NOMO-1 treated with DMSO at 0.1 percent for 48 hours (cell line): ENCODE results near the gene NLGN4X.
"Not testable (repeated sequence)": the region's sequence is repeated elsewhere in the genome, so short reads cannot be mapped to it uniquely, and the experiment has no call there.

ENCODE experiments used
- DNase-seq: peaks from one replicate; lab custom pipeline; 2025; ENCODE audit not compliant: unreplicated experiment; lab: John Stamatoyannopoulos, UW

NLGN4X gene

DNA sequence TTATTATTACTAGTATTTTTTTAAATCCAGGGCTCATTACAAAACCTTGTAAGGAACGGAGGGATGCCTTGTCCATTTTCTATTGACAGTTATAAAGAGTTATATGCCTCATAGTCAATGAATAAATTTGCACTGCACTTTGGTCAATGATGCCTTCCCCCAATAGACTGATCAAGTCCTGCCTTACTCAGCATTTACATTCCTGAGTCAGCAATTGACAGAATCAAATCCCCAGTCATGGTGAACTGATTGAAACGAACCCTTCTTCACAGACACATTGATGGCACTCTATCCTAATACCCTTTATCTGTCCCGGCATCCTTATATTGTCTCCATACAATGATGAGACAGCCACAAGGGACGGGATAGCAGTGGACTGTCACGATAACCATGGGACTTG lies 213.2 kb downstream of the NLGN4X start:
- DNase-seq: no peak

DNA sequence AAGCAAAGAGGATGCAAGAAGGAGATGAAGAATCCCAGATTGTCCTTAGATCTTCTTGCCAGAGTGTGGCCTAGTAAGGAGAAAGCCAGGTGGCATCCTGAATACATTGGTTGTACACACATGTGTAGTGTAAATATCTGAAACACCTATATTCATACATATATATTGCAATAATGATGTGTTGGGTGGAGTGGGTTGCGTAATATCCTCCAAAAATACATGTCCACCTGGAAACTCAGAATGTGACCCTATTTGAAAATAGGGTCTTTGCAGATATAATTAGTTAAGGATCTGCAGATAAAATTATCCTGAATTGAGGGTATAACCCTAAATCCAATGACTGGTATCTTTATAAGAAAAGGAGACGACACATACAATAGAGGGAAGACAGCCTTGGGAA lies 216.3 kb downstream of the NLGN4X start:
- no peak for DNase-seq

DNA sequence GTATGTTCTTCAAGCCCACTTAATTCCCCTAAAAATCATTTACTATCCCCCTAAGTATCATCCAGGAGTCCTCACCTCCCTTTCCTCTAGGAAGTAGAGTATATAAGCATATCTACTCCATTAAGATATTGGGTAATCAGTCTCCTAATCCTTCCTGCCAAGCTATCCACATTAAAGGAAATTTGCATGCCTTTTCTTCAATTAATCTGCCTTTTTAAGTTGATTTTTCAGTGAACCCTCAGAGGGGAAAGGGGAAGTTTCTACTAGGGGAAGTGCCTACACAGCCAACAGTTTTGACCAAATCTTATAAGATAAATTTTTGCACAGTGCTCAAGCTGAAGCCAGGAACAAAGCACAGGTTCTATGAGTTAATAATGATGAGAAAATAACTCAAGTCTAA lies 222.8 kb downstream of the NLGN4X start:
- DNase-seq: no peak

DNA sequence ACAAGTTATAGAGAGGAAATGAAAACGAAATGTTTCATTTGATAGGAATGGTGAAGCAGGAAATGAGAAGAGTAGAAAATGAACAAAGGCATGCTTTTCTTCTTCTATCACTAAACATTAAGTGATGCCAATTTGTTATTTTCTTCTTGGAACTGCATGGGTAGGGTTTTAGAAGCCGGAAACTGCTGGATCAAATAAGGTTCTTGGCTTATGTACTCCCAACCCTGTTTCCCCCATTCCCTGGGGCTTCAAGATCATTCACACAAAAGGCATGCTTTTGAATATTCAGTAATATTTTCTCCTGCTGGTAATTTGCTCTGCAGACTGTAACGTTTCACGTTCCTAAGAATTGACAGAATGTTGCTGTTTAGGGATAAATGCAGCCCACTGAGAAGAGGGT lies 224.1 kb downstream of the NLGN4X start:
- DNase-seq: no peak

DNA sequence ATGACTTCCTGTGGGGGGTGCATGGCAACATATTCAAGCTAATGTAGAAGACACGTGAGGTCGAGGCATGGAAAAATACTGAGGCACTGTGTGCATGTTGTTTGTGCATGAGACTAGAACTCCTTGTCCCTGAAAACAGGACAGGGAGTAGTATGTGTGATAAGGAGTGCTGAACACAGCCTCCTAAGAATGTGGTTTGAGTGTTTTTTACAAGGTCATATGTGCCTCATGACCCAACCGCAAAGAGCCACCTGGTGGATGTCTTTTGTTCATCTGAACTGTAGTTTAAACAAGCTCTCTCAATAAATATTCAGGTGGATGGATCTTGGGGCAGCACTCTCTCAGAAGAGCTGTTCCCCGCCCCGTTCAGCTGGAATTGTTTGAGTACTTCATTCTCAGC lies 226.6 kb downstream of the NLGN4X start:
- DNase-seq: no peak

DNA sequence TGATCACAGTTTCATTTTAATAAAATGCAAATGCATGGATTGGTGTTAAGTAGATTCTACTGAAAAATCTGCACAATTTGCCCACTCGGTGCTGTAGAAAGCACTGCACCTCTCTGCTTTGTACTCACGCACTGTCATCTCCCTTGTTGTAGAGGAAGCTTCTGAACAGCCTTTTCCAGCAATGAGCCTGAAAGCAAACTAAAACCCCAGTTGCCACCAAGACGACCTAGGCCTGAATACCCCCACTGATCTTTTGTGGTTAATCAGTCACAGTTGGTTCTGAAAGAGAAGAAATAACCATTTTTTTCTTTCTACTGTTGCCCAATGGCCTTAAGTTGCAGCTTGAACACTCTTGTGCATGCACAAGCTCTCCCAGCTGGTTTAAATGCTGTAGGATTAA lies 229.8 kb downstream of the NLGN4X start:
- DNase-seq: no peak

DNA sequence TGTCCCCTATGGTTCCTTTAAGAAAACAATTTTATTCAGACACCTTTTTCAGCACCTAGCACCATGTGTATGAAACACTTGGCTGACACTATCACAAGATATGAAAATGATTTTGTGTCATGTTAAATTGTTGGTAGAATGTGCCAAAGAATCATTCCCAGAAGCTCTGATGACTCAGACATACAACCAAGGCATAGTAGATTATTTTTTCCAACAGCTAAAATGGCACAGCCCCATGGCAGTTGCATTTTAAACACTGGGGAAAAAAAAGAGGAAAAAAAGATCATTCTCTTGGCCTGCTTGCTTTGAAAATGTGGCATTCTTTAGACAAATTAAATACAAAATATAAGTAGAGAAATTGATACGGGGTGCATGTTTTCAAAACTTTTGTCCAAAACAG lies 230.2 kb downstream of the NLGN4X start:
- DNase-seq: no peak

DNA sequence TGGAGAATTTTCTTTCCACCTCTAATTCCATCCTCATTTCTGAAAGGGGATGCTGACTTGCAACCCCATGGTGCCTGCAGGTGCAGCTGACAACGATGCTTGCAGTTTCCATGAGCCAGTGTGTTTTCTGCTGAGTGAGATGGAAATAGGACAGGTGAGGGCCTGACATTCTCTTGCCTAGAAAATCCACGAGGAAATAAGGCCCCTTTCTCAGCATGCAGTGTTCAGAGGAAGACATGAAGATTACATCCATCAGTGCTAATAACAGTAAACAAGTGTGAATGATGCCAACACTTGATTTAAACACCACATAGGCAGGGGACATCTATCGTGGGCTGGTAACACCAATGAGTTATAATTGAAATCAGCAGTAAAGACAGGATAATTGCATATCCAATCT lies 237.3 kb downstream of the NLGN4X start:
- no peak for DNase-seq

DNA sequence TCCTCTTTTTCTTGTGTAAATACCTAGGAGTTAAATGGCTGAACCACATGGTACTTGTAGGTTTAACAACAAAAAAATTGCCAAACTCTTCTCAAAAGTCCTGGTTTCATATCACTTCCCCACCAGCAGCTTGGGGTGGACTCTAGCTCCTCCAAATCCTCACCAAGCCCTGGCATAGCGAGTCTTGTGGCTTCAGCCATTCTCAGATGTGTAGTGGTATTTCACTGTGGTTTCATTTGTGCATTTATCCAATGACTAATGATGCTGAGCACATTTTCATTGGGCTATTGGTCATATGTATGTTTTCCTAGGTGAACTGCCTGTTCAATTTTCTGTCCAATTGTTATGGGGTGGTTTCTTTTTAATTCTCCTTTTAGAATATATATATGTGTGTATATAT lies 249.3 kb downstream of the NLGN4X start:
- no peak for DNase-seq

DNA sequence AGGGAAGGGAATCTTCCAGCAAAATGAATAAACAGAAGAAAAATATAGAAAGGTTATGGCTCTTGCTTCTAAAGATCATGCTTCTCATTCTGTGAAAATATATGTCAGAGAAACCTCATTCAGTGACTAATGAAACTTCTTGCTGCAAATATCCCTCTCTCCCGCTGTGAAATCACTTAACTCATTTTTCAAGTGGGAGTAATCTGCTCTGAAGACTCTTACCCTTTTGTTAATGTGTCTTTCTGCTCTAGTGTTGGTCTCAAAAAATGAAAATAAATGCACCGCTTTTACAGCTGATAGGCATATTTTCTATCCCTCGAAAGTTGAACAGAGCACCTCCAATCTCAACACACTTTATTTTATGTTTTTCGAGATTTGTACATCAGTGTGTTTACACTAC lies 252.3 kb downstream of the NLGN4X start:
- no peak for DNase-seq

DNA sequence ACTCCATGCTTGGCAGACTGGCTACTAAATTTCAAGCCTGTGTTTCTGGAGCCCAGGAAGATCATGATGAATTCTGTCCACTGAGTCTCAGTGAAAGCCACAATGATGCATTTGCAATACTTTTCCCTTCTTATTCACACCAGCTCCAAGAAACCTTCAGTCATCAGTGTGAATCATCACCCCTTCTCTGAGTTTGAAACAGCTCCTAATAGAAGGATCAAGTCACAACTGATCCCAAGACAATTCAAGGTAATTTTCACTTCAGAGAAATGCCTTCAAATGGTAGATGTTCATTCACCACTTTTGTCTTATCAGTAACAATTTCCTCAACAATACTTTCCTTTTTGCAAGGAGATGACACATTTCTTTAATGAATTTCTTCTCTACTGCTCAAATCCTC lies 257.4 kb downstream of the NLGN4X start:
- DNase-seq: no peak

DNA sequence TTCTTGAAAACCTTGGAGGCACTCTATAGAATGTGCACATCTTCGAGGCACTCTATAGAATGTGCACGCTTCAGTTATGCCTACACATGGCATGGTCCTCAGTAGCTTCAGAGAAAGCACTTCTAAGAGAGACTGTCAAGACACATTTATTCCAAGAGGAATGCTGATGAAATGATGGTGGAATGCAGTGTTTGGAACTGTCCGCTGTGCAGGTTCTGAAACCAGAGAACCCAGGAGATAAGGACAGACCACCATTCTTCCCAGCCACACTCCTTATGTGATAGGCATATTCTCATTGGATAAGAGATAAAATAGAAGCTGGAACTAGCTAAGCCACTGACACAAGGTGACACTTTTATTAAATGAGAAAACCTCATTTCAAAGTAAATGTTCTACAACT lies 263.3 kb downstream of the NLGN4X start:
- DNase-seq: no peak

DNA sequence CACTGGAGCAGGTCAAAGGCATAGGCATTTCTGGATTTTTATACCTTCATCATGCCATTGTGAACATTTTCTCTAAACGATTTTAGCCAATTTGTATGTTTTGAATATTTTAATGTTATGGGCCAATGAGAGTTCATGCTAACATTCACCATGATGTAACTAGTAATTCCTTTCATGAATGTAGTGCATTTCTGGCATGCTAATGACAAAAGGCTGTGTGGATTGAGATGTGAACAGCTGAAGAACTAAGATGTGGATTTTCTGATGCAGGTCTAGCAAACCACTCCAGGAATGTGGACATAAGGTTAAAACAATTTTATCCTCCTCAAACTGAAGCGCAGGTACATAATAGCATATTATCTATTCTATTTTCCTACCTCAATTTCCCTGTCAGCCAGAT lies 269.4 kb downstream of the NLGN4X start:
- no peak for DNase-seq

DNA sequence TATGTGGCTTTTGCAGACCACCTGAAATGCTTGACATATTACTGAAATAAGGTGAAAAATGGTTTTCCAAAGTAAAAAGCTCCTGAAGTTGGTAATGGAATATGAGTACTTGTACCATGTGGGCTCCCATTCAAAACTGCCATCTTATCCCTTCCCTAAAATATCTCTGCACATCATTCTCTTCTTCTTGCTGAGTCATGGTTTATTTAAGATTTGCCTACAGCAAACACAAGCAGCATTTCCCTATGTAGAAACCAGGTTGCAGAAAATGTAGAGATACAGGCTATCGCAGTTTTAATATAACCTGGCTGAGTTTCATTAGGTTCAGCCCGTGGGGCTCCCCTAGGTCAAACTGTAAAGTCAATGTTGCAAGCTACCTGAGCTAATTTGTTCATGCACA lies 270.1 kb downstream of the NLGN4X start:
- no peak for DNase-seq

DNA sequence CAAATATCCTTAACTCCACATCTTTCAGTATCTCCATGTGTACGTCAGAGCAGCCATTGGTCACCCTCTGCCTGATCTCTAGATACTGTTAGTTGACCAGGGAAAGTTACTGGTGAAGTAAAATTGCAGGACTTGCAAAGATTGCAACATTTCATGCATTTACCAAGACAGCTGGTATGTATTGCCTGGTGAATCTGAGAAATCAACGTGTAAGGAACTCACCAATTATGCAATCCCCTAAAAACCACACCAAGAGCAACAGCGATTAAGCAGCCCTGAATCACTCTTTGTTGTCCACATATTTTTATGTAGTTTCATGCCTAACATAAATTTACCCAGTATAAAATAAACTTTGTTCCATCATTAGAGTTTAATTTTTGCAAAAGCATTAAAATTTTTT lies 271.2 kb downstream of the NLGN4X start:
- DNase-seq: peak; percentile 68

DNA sequence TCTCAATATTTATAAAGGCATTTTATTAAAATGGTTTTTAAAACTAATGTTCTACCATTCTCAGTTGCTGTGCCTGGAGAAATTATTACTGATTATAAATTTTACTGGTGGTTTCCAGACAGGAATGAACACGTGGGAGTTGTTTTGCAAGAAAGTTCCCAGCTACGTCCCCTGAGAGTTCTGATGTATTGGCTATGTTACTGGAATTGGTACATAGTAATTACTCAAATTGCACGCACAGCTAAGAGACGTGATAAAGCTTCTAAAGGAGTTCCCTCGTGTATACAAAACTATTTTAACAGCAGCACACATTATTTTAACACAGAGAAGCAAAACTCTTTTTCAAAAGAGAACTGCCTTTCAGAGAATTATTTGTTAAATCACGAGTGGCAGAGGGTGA lies 292.2 kb downstream of the NLGN4X start:
- no peak for DNase-seq

DNA sequence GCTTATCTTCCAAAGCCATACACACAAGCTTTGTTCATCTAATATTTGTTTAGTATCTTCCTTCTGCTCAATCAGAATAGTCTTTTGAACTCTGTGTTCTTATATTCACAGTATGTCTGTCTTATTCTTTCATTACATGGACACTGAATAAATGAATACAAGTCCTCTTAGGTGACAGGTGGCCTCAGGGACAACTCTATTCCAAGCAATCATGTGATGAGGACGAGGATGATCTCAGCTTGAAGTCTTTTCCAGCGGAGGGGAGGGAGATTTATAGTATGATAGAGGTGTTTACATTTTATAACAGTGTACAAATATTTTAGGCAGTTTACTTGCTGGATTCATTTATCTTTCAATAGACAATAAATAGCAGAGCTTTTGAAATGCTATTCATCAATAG lies 300.4 kb downstream of the NLGN4X start:
- DNase-seq: no peak

DNA sequence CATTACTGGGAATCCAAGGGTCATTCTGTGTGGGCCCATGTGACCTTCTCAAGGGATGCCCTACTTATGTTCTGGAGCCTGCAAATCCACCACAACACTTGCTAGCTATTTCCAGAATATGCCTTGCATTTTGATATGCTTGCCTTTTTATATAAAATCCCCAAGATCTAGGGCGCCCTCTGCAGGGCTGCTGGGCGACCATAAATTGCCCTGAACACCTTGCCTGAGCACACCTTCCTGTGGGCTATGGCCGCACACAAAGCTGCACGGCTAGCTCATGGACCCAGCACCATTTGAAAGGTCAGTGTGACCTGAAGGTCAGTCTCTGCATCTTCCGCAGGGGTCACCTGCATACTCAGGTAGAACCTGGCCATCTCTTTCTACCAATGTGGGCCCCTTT lies 311.7 kb downstream of the NLGN4X start:
- no peak for DNase-seq

DNA sequence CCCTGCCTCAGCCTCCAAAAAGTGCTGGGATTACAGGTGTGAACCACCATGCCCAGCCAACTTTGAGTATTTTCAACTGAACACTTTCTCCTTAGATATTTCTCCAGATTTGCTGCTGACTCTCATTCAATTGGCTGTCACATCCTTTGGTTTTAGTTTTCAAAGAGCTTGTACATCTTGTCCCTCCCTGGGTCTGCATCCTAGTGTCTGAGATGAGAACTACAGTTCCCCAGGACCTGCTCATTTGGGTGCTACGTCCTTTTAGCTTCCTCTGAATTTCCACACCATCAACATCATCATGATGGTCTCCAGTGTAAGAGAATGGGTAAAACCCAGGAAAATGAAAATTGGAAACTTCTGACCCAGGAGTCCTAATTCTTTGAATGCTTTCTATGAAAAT lies 312.9 kb downstream of the NLGN4X start:
- no peak for DNase-seq

DNA sequence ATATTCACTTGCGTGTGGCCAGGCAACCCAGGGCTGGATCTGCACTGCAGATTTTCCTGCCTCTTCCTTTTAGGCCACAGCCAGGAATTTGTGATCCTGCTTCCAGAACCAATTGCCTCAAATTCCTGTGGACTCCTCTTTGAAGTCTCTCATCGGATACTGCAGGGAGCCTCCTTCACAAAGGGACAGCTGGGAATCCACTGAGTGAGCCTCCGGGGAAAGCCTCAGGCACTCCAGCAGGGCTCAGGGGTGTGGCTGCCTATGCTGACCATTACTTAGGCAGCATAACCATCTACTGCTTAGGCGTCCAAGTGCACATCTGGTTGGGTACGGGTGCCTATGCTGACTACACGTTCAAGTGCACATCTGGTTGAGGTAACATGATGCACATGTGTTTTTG lies 321.5 kb downstream of the NLGN4X start:
- no peak for DNase-seq

DNA sequence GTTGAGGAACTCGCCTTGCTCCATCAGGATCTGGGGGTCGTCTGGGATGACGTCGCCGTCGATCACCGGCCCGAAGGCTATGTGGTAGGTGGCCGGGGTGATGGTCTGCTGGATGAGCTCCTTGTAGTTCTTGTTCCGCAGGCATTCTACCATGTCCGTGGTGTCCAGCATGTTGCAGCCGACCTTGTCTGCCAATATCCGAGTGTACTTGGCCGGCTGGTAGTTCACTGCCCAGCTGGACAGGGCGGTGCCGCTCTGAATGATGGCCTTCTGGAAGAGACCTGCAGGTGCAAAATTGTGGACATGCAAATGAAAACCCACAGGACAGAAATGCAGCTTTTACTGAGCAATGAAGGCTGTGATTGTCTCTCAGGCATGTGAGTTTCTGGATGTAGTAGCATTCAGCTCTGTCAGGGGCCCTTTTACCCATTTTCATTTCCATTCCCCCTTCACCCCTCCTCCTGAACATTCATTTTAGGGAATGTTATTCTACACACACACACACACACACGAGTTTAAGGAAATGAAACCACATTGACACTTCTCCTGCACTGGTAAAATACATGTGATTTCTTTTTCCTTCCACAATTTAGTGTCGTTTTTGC lies 325.0 kb downstream of the NLGN4X start:
- not testable (repeated sequence) for DNase-seq

DNA sequence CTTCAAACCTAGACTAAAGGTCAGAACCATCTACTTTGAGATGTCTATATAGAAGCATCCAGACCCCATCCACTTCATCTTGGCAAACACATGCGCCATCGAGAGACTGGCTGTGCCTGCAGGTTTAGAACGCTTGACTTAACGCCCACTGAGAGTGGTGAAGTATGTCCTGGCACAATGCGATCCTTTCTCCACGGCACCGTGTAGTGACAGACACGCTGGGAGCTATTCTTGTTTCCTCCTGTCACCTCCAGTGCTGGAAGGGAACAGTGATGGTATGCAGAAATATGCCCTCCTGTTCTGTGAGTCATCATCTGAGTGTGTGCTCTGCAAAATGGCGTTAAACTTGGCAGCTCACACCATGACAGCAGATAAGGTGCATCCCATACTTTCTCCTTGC lies 330.2 kb downstream of the NLGN4X start:
- DNase-seq: no peak

DNA sequence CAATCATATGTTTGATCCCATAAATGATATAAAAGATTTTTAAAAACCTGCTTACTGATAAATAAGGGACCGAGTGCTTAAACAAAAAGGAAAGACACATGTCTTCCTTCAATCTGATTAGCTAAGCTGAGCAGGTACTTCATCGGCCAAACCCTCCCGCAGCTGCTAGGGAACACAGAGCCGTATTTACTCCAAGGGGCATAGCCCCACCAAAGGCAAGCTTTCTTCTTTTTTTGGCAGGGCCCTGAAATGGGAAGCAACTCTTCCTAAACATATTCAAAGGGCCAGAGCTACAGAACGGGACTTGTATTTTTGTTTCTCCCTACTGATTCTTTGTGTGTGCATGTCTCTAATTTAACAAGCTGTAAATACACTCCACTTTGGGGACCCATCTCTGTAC lies 337.3 kb downstream of the NLGN4X start:
- no peak for DNase-seq
